Measurements from ENCODE around the gene S100A11. TPM values are rescaled to one million over a fixed set of nuclear protein-coding genes. Genes with fewer than 3 reads are reported as not detected.

S100A11 gene
- total RNA-seq, 4 donors from 2014 or later, result 41.9 to 183 (median 125) TPM

- Histone ChIP-seq H3K27me3 (peaks cover 5% of the 10 kb centered on the region), H3K27ac (peak overlapping the region in 3 of 4 donors; percentile 55 to 67 (median 57)), H3K9me3 (no peaks in the 10 kb centered on the region), H3K4me3 (no peak overlapping the region), H3K36me3 (no peaks in the 10 kb centered on the region), H3K4me1 (peaks cover 0 to 12% (median 0%) of the 10 kb centered on the region in 3 donors)
- 56 to 83% methylated on average over 3 to 4 of the region's 4 CpGs for WGBS, 2 donors (ENCODE audit: low coverage in 1 of 2)
- TF ChIP-seq POLR2AphosphoS5 (IDR thresholded peaks at IDR 0.05) (peak; percentile 62), CTCF (IDR thresholded peaks at IDR 0.05) (peak; percentile 88 to 95 (median 94)), POLR2A (IDR thresholded peaks at IDR 0.05) (no peak), EP300 (IDR thresholded peaks at IDR 0.05) (no peak)
- ATAC-seq, result peak; percentile 86
Measured at GRCh38 chr1:152001631-152002584, 34.9 kb downstream of the S100A11 start.

GRCh38 chr1:152000964-152001630 is 35.7 kb downstream of the S100A11 start:
- no peak overlapping the region for H3K4me3 ChIP-seq
- H3K36me3 ChIP-seq, result no peaks in the 10 kb centered on the region
- H3K27me3 ChIP-seq, result no peaks in the 10 kb centered on the region
- H3K27ac ChIP-seq, result peak overlapping the region in 3 of 4 donors; percentile 55 to 67 (median 57)
- peak; percentile 43 for ATAC-seq
- 40 to 64% methylated on average over 3 to 4 of the region's 4 CpGs for WGBS, 2 donors (ENCODE audit: low coverage in 1 of 2)
- H3K4me1 ChIP-seq, result peaks cover 0 to 12% (median 0%) of the 10 kb centered on the region in 3 donors
- TF ChIP-seq CTCF (IDR thresholded peaks at IDR 0.05), result no peak
- no peak for TF ChIP-seq EP300 (IDR thresholded peaks at IDR 0.05)
- TF ChIP-seq POLR2AphosphoS5 (IDR thresholded peaks at IDR 0.05), result no peak
- no peak for TF ChIP-seq POLR2A (IDR thresholded peaks at IDR 0.05)
- no peaks in the 10 kb centered on the region for H3K9me3 ChIP-seq

GRCh38 chr1:151998611-151999362 is 38.0 kb downstream of the S100A11 start:
- no peak for ATAC-seq
- Histone ChIP-seq H3K27me3 (no peaks in the 10 kb centered on the region), H3K27ac (no peak overlapping the region), H3K4me1 (peaks cover 0 to 29% (median 7%) of the 10 kb centered on the region in 3 donors), H3K4me3 (no peak overlapping the region), H3K9me3 (no peaks in the 10 kb centered on the region), H3K36me3 (no peaks in the 10 kb centered on the region)
- TF ChIP-seq CTCF (IDR thresholded peaks at IDR 0.05) (no peak), POLR2A (IDR thresholded peaks at IDR 0.05) (no peak), POLR2AphosphoS5 (IDR thresholded peaks at IDR 0.05) (no peak), EP300 (IDR thresholded peaks at IDR 0.05) (no peak)

- TF ChIP-seq POLR2A (IDR thresholded peaks at IDR 0.05), result no peak
- no peak for TF ChIP-seq POLR2AphosphoS5 (IDR thresholded peaks at IDR 0.05)
- no peak for TF ChIP-seq CTCF (IDR thresholded peaks at IDR 0.05)
- TF ChIP-seq EP300 (IDR thresholded peaks at IDR 0.05), result no peak
- no peak overlapping the region for H3K4me3 ChIP-seq
- no peaks in the 10 kb centered on the region for H3K27me3 ChIP-seq
- no peak overlapping the region for H3K27ac ChIP-seq
- no peak for ATAC-seq
- no peaks in the 10 kb centered on the region for H3K36me3 ChIP-seq
- no peaks in the 10 kb centered on the region for H3K9me3 ChIP-seq
- peaks cover 0 to 40% (median 7%) of the 10 kb centered on the region in 3 donors for H3K4me1 ChIP-seq
- 83 to 95% methylated on average over 1 of the region's 1 CpG for WGBS, 2 donors (ENCODE audit: low coverage in 1 of 2)
Measured at GRCh38 chr1:151997284-151997570, 39.6 kb downstream of the S100A11 start.

Data from gastroesophageal sphincter (tissue), 4 donors.